Nephron (organoid): ENCODE results near the gene MIAT.

Experiments
- H3K27ac Mint-ChIP-seq, 3 experiments: 2 replicates each; pipeline ENCODE4 v1.8.0; 2020; ENCODE audit warnings: mixed read lengths in 3 of 3, mild to moderate bottlenecking in 2 of 3, moderate library complexity in 1 of 3
- H3K27me3 Mint-ChIP-seq: 2 replicates; pipeline ENCODE4 v1.8.0; 2021; ENCODE audit warnings: low read depth, mild to moderate bottlenecking, moderate library complexity, mixed read lengths
- H3K36me3 Mint-ChIP-seq: 2 replicates; pipeline ENCODE4 v1.8.0; 2020; ENCODE audit warnings: low read depth, mixed read lengths
- H3K4me1 Mint-ChIP-seq: 2 replicates; pipeline ENCODE4 v1.8.0; 2020; ENCODE audit warnings: mixed read lengths
- H3K4me3 Mint-ChIP-seq, 3 experiments: 2 replicates each; pipeline ENCODE4 v1.8.0; 2020; ENCODE audit warnings: mild to moderate bottlenecking in 3 of 3, mixed read lengths in 3 of 3, moderate library complexity in 2 of 3
- H3K9me3 Mint-ChIP-seq: 2 replicates; pipeline ENCODE4 v1.8.0; 2020; ENCODE audit warnings: mixed read lengths
- TF ChIP-seq, protein P1 (sequence below), 3 experiments: fragments of 200-600 bp; sonication (generic); IDR thresholded peaks; one replicate each; pipeline ENCODE4 v1.5.0; 2021; ENCODE audit warnings: antibody characterized with exemption in 3 of 3; ENCODE audit not compliant: unreplicated experiment in 3 of 3

Gene MIAT

GRCh38 chr22:26718488-26718887, 61.1 kb downstream of the MIAT start:
- Mint-ChIP-seq H3K4me1 (no peaks in the 10 kb centered on the region), H3K27ac (no peak overlapping the region), H3K36me3 (peaks cover 22% of the 10 kb centered on the region), H3K9me3 (no peaks in the 10 kb centered on the region), H3K27me3 (no peaks in the 10 kb centered on the region), H3K4me3 (no peak overlapping the region)
- TF ChIP-seq, protein P1, sequence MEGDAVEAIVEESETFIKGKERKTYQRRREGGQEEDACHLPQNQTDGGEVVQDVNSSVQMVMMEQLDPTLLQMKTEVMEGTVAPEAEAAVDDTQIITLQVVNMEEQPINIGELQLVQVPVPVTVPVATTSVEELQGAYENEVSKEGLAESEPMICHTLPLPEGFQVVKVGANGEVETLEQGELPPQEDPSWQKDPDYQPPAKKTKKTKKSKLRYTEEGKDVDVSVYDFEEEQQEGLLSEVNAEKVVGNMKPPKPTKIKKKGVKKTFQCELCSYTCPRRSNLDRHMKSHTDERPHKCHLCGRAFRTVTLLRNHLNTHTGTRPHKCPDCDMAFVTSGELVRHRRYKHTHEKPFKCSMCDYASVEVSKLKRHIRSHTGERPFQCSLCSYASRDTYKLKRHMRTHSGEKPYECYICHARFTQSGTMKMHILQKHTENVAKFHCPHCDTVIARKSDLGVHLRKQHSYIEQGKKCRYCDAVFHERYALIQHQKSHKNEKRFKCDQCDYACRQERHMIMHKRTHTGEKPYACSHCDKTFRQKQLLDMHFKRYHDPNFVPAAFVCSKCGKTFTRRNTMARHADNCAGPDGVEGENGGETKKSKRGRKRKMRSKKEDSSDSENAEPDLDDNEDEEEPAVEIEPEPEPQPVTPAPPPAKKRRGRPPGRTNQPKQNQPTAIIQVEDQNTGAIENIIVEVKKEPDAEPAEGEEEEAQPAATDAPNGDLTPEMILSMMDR (IDR thresholded peaks at IDR 0.05; ENCODE audit: unreplicated experiment in 3 of 3), result no peak

DNA sequence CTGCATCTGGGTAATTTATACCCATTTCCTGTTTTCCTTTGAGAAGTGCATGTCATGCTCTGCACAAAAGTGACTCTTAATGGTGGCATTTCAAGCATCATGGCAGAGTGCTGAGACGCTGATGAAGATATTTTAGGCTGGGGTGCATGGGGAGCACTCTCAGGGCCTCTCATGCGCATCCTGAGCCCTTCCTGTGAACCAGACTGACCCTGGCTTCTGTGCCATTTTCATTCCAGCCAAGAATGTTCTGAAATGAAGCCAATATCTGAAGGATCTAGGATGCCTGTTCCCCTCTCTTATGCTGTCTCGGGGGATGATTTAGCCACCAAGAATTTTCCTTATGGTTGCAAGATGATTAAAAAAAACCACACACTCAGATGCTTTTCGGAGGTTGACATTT, 61.5 kb downstream of the MIAT start:
- no peak overlapping the region for H3K4me3 Mint-ChIP-seq
- no peaks in the 10 kb centered on the region for H3K4me1 Mint-ChIP-seq
- H3K9me3 Mint-ChIP-seq, result no peaks in the 10 kb centered on the region
- peaks cover 27% of the 10 kb centered on the region for H3K36me3 Mint-ChIP-seq
- H3K27me3 Mint-ChIP-seq, result no peaks in the 10 kb centered on the region
- no peak overlapping the region for H3K27ac Mint-ChIP-seq
- TF ChIP-seq, protein P1 (IDR thresholded peaks at IDR 0.05; ENCODE audit: unreplicated experiment in 3 of 3), result no peak

DNA sequence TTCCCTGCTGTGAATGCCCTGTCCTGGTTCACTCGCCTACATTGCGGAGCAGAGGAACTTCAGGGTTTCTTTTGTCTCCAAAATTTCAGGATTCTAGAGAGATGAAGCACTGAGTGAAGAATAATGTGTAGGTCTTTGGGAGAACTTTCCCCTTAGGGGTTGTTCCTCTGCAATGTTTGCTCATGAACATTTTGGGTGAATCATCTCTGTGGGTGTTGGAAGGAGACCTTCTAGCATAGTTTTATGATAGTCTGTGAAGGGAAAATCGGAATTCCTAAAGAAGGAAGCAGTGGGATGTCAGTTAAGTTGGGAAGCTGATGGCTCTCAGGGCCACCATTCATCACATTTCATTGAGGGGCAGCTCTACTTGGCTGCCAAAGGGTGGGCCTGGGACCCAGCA, 64.8 kb downstream of the MIAT start:
- Mint-ChIP-seq H3K4me3 (no peak overlapping the region), H3K9me3 (peaks cover 4% of the 10 kb centered on the region), H3K27me3 (no peaks in the 10 kb centered on the region), H3K36me3 (peaks cover 45% of the 10 kb centered on the region), H3K27ac (no peak overlapping the region), H3K4me1 (no peaks in the 10 kb centered on the region)
- TF ChIP-seq, protein P1 (IDR thresholded peaks at IDR 0.05; ENCODE audit: unreplicated experiment in 3 of 3), result no peak

GRCh38 chr22:26724414-26724813, 67.0 kb downstream of the MIAT start:
- peaks cover 9% of the 10 kb centered on the region for H3K9me3 Mint-ChIP-seq
- no peak overlapping the region for H3K27ac Mint-ChIP-seq
- no peaks in the 10 kb centered on the region for H3K4me1 Mint-ChIP-seq
- TF ChIP-seq, protein P1 (IDR thresholded peaks at IDR 0.05; ENCODE audit: unreplicated experiment in 3 of 3), result no peak
- no peaks in the 10 kb centered on the region for H3K27me3 Mint-ChIP-seq
- H3K36me3 Mint-ChIP-seq, result peaks cover 47% of the 10 kb centered on the region
- H3K4me3 Mint-ChIP-seq, result no peak overlapping the region

DNA sequence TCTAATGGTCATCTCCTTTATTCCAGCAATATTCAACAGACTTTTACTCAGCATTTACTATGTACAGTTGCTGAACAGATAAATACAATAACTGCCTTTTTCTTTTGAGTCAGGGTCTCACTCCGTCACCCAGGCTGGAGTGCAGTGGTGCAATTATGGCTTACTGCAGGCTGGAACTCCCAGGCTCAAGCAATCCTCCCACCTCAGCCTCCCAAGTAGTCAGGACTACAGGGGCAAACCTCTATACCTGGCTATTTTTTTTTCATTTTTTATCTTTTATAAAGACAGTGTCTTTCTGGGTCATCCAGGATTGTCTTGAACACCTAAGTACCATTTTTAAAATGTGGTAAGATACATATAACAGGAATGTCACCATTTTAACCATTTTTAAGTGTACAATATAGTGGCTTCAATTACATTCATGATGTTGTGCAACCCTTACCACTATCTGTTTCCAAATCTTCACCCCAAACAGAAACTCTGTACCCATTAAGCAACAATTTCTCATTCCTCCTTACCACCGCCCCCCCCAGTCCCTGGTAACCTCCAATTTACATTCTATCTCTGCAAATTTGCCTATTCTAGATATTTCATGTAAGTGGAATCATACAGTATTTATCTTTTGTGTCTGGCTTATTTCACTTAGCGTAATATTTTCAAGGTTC, 67.8 kb downstream of the MIAT start:
- TF ChIP-seq, protein P1 (IDR thresholded peaks at IDR 0.05; ENCODE audit: unreplicated experiment in 3 of 3), result no peak
- Mint-ChIP-seq H3K36me3 (peaks cover 48% of the 10 kb centered on the region), H3K27me3 (no peaks in the 10 kb centered on the region), H3K27ac (no peak overlapping the region), H3K4me3 (no peak overlapping the region), H3K9me3 (peaks cover 9% of the 10 kb centered on the region), H3K4me1 (no peaks in the 10 kb centered on the region)
